ENCODE results near the gene INKA2. TPM values are rescaled to one million over a fixed set of nuclear protein-coding genes. Genes with fewer than 3 reads are reported as not detected.

Gene INKA2
- total RNA-seq, 4 donors from 2014 or later = 0.51 to 16.4 (median 6.4) TPM; not detected in 1

- Histone ChIP-seq H3K27ac (peak overlapping the region in 1 of 2 donors; percentile 88), H3K27me3 (no peaks in the 10 kb centered on the region), H3K4me3 (no peak overlapping the region), H3K9me3 (no peaks in the 10 kb centered on the region), H3K36me3 (no peaks in the 10 kb centered on the region), H3K4me1 (peaks cover 0 to 6% of the 10 kb centered on the region in 2 donors)
- no peak for TF ChIP-seq CTCF (IDR thresholded peaks at IDR 0.05)
- no peak for TF ChIP-seq POLR2A (IDR thresholded peaks at IDR 0.05)
- peak in 1 of 2 donors; percentile 29 for DNase-seq
- intact Hi-C loops (cut with DNase I; ENCODE audit: low total_unique reads) = no loop called here
Measured at GRCh38 chr1:111736548-111737215, 2.5 kb downstream of the INKA2 start.

GRCh38 chr1:111735858-111736544 is 3.2 kb downstream of the INKA2 start:
- peak in 1 of 2 donors; percentile 11 for DNase-seq
- H3K27ac ChIP-seq = no peak overlapping the region
- TF ChIP-seq CTCF (IDR thresholded peaks at IDR 0.05) (no peak), POLR2A (IDR thresholded peaks at IDR 0.05) (no peak)
- H3K4me3 ChIP-seq = no peak overlapping the region
- intact Hi-C loops (cut with DNase I; ENCODE audit: low total_unique reads) = no loop called here
- no peaks in the 10 kb centered on the region for H3K9me3 ChIP-seq
- peaks cover 0 to 6% of the 10 kb centered on the region in 2 donors for H3K4me1 ChIP-seq
- H3K36me3 ChIP-seq = no peaks in the 10 kb centered on the region
- no peaks in the 10 kb centered on the region for H3K27me3 ChIP-seq

- TF ChIP-seq POLR2A (IDR thresholded peaks at IDR 0.05) (no peak), CTCF (IDR thresholded peaks at IDR 0.05) (no peak)
- no peaks in the 10 kb centered on the region for H3K9me3 ChIP-seq
- no peak for DNase-seq
- H3K4me1 ChIP-seq = peaks cover 0 to 6% of the 10 kb centered on the region in 2 donors
- H3K4me3 ChIP-seq = no peak overlapping the region
- no peak overlapping the region for H3K27ac ChIP-seq
- intact Hi-C loops (cut with DNase I; ENCODE audit: low total_unique reads) = no loop called here
- no peaks in the 10 kb centered on the region for H3K36me3 ChIP-seq
- H3K27me3 ChIP-seq = no peaks in the 10 kb centered on the region
Measured at GRCh38 chr1:111735321-111735720, 3.9 kb downstream of the INKA2 start.

GRCh38 chr1:111734856-111735255 is 4.3 kb downstream of the INKA2 start:
- TF ChIP-seq CTCF (IDR thresholded peaks at IDR 0.05) = no peak
- no peak for TF ChIP-seq POLR2A (IDR thresholded peaks at IDR 0.05)
- Histone ChIP-seq H3K27ac (no peak overlapping the region), H3K9me3 (no peaks in the 10 kb centered on the region), H3K4me3 (no peak overlapping the region), H3K4me1 (peaks cover 0 to 6% of the 10 kb centered on the region in 2 donors), H3K27me3 (no peaks in the 10 kb centered on the region), H3K36me3 (no peaks in the 10 kb centered on the region)
- intact Hi-C loops (cut with DNase I; ENCODE audit: low total_unique reads) = no loop called here
- DNase-seq = peak in 1 of 2 donors; percentile 2

- no peak for DNase-seq
- no peaks in the 10 kb centered on the region for H3K36me3 ChIP-seq
- no peak overlapping the region for H3K27ac ChIP-seq
- peaks cover 0 to 6% of the 10 kb centered on the region in 2 donors for H3K4me1 ChIP-seq
- no peak overlapping the region for H3K4me3 ChIP-seq
- TF ChIP-seq POLR2A (IDR thresholded peaks at IDR 0.05) (no peak), CTCF (IDR thresholded peaks at IDR 0.05) (no peak)
- H3K27me3 ChIP-seq = no peaks in the 10 kb centered on the region
- intact Hi-C loops (cut with DNase I; ENCODE audit: low total_unique reads) = no loop called here
- H3K9me3 ChIP-seq = no peaks in the 10 kb centered on the region
Measured at GRCh38 chr1:111734426-111734825, 4.8 kb downstream of the INKA2 start.
